Fibroblast of lung (primary cell): Measurements from ENCODE around the gene HES1. TPM values are rescaled to one million over a fixed set of nuclear protein-coding genes. Genes with fewer than 3 reads are reported as not detected.

Experiments
- DNase-seq, 2 donors: peaks; one replicate each; pipeline versions ENCODE4 v3.0.0 to v3.0.0-alpha.2; 2010; ENCODE audit warnings: low read depth in 2 of 2
- H2AFZ ChIP-seq: 2 replicates; pipeline ENCODE4 v1.5.1; 2012; ENCODE audit warnings: low read length, control low read depth, inconsistent platforms
- H3K27ac ChIP-seq: 2 replicates; pipeline ENCODE4 v1.5.1; 2011; ENCODE audit warnings: low read length, control low read depth; ENCODE audit not compliant: insufficient read depth
- H3K27me3 ChIP-seq: 2 replicates; pipeline ENCODE4 v1.5.1; 2011; ENCODE audit warnings: mild to moderate bottlenecking, low read length; ENCODE audit not compliant: control insufficient read depth, insufficient read depth
- H3K36me3 ChIP-seq: 2 replicates; pipeline ENCODE4 v1.5.1; 2011; ENCODE audit warnings: low read length; ENCODE audit not compliant: control insufficient read depth, insufficient read depth
- H3K4me1 ChIP-seq: 2 replicates; pipeline ENCODE4 v1.5.1; 2011; ENCODE audit warnings: low read length; ENCODE audit not compliant: control insufficient read depth, insufficient read depth; ENCODE audit errors: extremely low read depth
- H3K4me2 ChIP-seq: 2 replicates; pipeline ENCODE4 v1.5.1; 2011; ENCODE audit warnings: low read length, control low read depth; ENCODE audit not compliant: insufficient read depth; ENCODE audit errors: extremely low read depth
- H3K4me3 ChIP-seq, 4 experiments: fragments of 200-600 bp in 1 of 4; sonication (generic) in 1 of 4; replicated peaks in 1 of 4; 2 replicates each; pipeline ENCODE4 v1.5.1; 2011 to 2016; ENCODE audit warnings: low read length in 4 of 4, low read depth in 3 of 4, mild to moderate bottlenecking in 3 of 4, control low read depth in 2 of 4, inconsistent platforms in 1 of 4, mixed read lengths in 1 of 4; ENCODE audit not compliant: insufficient read depth in 1 of 4; ENCODE audit errors: control extremely low read depth in 1 of 4
- H3K79me2 ChIP-seq: 2 replicates; pipeline ENCODE4 v1.5.1; 2012; ENCODE audit warnings: mild to moderate bottlenecking, low read length, inconsistent platforms; ENCODE audit not compliant: control insufficient read depth, insufficient read depth
- H3K9ac ChIP-seq: 2 replicates; pipeline ENCODE4 v1.5.1; 2011; ENCODE audit warnings: mild to moderate bottlenecking, low read length, control low read depth; ENCODE audit not compliant: insufficient read depth
- H3K9me3 ChIP-seq: 2 replicates; pipeline ENCODE4 v1.5.1; 2012; ENCODE audit warnings: low read depth, low read length; ENCODE audit not compliant: control insufficient read depth, insufficient read depth
- H4K20me1 ChIP-seq: 2 replicates; pipeline ENCODE4 v1.5.1; 2011; ENCODE audit warnings: low read length; ENCODE audit not compliant: control insufficient read depth, insufficient read depth; ENCODE audit errors: extremely low read depth
- EZH2 ChIP-seq: IDR thresholded peaks from 2 replicates; pipeline ENCODE4 v1.5.1; 2012; ENCODE audit warnings: low read length, control low read depth, mild to moderate bottlenecking; ENCODE audit errors: missing control alignments
- polyA plus RNA-seq, 2 donors: library from polyadenylated mRNA; depleted of rRNA in 1 of 2; stranded (reverse) in 1 of 2; unstranded in 1 of 2; fragments of >200 nt; gene quantifications; 2 replicates each; pipeline ENCODE4 v1.2.1, GENCODE V29; 2011 to 2012; ENCODE audit warnings: missing spikeins in 1 of 2
- total RNA-seq: library from RNA; depleted of rRNA; stranded (reverse); fragments of >200 nt; gene quantifications from 2 replicates; pipeline ENCODE4 v1.2.1, GENCODE V29; 2014
- TF ChIP-seq, protein P1 (sequence below), 2 donors: IDR thresholded peaks in 1 of 2; conservative IDR thresholded peaks in 1 of 2; 1 replicate in 1 of 2; 2 replicates in 1 of 2; pipeline ENCODE4 v1.5.1; 2011 to 2012; ENCODE audit warnings: low read length in 2 of 2, control low read depth in 1 of 2, inconsistent platforms in 1 of 2, low read depth in 1 of 2, mild to moderate bottlenecking in 1 of 2

HES1 gene
- total and polyA plus RNA-seq, 2 donors (not counting 1 experiment from before 2014, with no cell fraction given), result 0.17 to 1.2 TPM

DNA sequence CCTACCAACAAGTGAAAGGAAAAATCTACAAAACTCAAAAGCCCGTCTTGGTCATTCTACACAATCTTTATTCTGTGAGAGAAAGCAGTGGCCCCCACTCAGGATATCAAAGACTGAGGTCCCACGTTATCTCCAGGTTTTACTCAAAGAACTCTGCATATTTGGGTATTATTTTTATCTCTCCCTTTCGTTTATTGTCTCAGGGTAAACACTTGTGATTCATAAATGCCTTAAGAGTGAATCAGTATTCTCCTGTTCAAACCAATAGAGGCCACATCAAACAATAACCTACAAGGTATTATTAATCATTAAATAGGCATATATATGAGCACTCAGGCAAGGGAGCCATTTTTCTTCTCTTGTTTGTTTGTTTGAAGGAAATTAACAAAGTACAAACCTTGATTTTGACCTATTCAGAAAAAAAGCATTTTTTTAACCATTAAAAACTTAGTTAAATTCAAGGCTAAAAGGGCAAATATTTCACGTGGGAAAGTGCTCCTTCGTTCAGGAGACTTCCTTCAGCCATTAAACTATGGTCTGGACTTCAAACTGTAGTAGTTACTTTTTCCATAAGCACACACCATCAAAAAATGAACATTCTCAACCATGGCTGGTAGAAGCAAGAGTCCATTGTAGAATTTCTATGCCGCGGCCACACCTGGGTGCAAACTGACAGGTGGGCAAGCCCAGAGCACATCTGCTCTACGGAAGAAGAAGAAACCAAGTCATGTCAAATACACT lies 13.9 kb upstream of the HES1 start:
- no peaks in the 10 kb centered on the region for H4K20me1 ChIP-seq
- no peak overlapping the region for H3K4me2 ChIP-seq
- no peaks in the 10 kb centered on the region for H3K4me1 ChIP-seq
- DNase-seq, result peak in 1 of 2 donors; percentile 83
- TF ChIP-seq, protein P1, sequence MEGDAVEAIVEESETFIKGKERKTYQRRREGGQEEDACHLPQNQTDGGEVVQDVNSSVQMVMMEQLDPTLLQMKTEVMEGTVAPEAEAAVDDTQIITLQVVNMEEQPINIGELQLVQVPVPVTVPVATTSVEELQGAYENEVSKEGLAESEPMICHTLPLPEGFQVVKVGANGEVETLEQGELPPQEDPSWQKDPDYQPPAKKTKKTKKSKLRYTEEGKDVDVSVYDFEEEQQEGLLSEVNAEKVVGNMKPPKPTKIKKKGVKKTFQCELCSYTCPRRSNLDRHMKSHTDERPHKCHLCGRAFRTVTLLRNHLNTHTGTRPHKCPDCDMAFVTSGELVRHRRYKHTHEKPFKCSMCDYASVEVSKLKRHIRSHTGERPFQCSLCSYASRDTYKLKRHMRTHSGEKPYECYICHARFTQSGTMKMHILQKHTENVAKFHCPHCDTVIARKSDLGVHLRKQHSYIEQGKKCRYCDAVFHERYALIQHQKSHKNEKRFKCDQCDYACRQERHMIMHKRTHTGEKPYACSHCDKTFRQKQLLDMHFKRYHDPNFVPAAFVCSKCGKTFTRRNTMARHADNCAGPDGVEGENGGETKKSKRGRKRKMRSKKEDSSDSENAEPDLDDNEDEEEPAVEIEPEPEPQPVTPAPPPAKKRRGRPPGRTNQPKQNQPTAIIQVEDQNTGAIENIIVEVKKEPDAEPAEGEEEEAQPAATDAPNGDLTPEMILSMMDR (conservative IDR thresholded peaks at IDR 0.05 in 1 of 2, IDR thresholded peaks at IDR 0.05 in 1 of 2; ENCODE audit: low read depth in 1 of 2, low read length in 2 of 2), result no peak
- no peak for TF ChIP-seq EZH2
- H3K27ac ChIP-seq, result no peak overlapping the region
- no peak overlapping the region for H3K4me3 ChIP-seq
- no peaks in the 10 kb centered on the region for H3K79me2 ChIP-seq
- H3K36me3 ChIP-seq, result no peaks in the 10 kb centered on the region
- H3K27me3 ChIP-seq, result peaks cover 6% of the 10 kb centered on the region
- H3K9ac ChIP-seq, result no peak overlapping the region
- H2AFZ ChIP-seq, result no peak overlapping the region
- H3K9me3 ChIP-seq, result no peaks in the 10 kb centered on the region

DNA sequence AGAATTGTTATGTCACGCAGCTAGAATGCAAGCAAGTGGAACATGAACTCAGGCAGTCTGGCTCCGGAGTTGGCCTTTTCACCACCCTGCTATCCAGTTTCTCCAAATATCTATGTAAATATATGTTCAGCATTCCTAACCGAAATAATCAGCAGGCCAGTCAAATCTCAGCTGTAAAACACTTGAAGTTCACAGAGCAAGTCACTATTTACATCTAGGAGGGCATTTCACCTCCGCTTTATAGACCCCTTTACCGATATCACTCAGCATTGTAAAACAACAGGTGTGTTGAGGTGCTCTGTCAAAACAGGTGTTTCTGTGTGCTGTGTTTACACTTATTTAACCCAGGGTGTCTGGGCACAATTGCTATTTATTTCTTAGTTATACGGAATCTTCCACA lies 12.2 kb upstream of the HES1 start:
- H3K9me3 ChIP-seq, result no peaks in the 10 kb centered on the region
- peaks cover 5% of the 10 kb centered on the region for H3K27me3 ChIP-seq
- no peaks in the 10 kb centered on the region for H3K36me3 ChIP-seq
- no peaks in the 10 kb centered on the region for H4K20me1 ChIP-seq
- no peak overlapping the region for H2AFZ ChIP-seq
- no peak overlapping the region for H3K4me3 ChIP-seq
- no peak for DNase-seq
- no peak overlapping the region for H3K9ac ChIP-seq
- H3K4me1 ChIP-seq, result no peaks in the 10 kb centered on the region
- no peaks in the 10 kb centered on the region for H3K79me2 ChIP-seq
- H3K27ac ChIP-seq, result no peak overlapping the region
- H3K4me2 ChIP-seq, result no peak overlapping the region
- TF ChIP-seq EZH2, result no peak
- TF ChIP-seq, protein P1 (conservative IDR thresholded peaks at IDR 0.05 in 1 of 2, IDR thresholded peaks at IDR 0.05 in 1 of 2; ENCODE audit: low read depth in 1 of 2, low read length in 2 of 2), result no peak

GRCh38 chr3:194124193-194124592 lies 11.8 kb upstream of the HES1 start:
- no peak overlapping the region for H2AFZ ChIP-seq
- peaks cover 5% of the 10 kb centered on the region for H3K27me3 ChIP-seq
- no peak for DNase-seq
- H3K9ac ChIP-seq, result no peak overlapping the region
- no peak overlapping the region for H3K4me3 ChIP-seq
- H3K36me3 ChIP-seq, result no peaks in the 10 kb centered on the region
- H4K20me1 ChIP-seq, result no peaks in the 10 kb centered on the region
- TF ChIP-seq, protein P1 (conservative IDR thresholded peaks at IDR 0.05 in 1 of 2, IDR thresholded peaks at IDR 0.05 in 1 of 2; ENCODE audit: low read depth in 1 of 2, low read length in 2 of 2), result no peak
- TF ChIP-seq EZH2, result no peak
- no peak overlapping the region for H3K4me2 ChIP-seq
- no peaks in the 10 kb centered on the region for H3K4me1 ChIP-seq
- H3K79me2 ChIP-seq, result no peaks in the 10 kb centered on the region
- H3K27ac ChIP-seq, result no peak overlapping the region
- no peaks in the 10 kb centered on the region for H3K9me3 ChIP-seq
